H1 (cell line): ENCODE data around the gene GPC3. TPM values are rescaled to one million over a fixed set of nuclear protein-coding genes. Genes with fewer than 3 reads are reported as not detected.

Experiments used
- CTCF ChIA-PET: fragments of 300-600 bp; sonication (Branson Sonifier 250); formaldehyde crosslinking; loops from one replicate; lab custom pipeline; 2021; ENCODE audit not compliant: partially characterized antibody; lab: Charles Lee
- POLR2A ChIA-PET: fragments of 300-600 bp; sonication (Branson Sonifier 250); formaldehyde crosslinking; loops from one replicate; lab custom pipeline; 2021; ENCODE audit warnings: inconsistent platforms; ENCODE audit not compliant: partially characterized antibody; lab: Charles Lee
- DNase-seq, 2 experiments: peaks; one replicate each; pipeline versions ENCODE4 v3.0.0 to v3.0.0-alpha.2; 2010 to 2022; ENCODE audit warnings: low spot score in 2 of 2, low read depth in 1 of 2, mixed read lengths in 1 of 2
- FAIRE-seq: peaks from 2 replicates; lab custom pipeline; 2011; peaks lifted over from hg19 to GRCh38; lab: Jason Lieb, UNC
- H2AFZ ChIP-seq: 2 replicates; pipeline ENCODE4 v1.8.1; 2012; ENCODE audit warnings: low read length, inconsistent platforms
- H2AK5ac ChIP-seq: 2 replicates; pipeline ENCODE4 v1.6.1; 2013; ENCODE audit warnings: low read depth, low read length
- H2BK120ac ChIP-seq: replicated peaks from 2 replicates; pipeline ENCODE3; 2013; ENCODE audit warnings: low read depth, low read length, inconsistent platforms
- H2BK12ac ChIP-seq: 2 replicates; pipeline ENCODE4 v1.6.1; 2013; ENCODE audit warnings: low read depth, low read length
- H2BK15ac ChIP-seq: 2 replicates; pipeline ENCODE4 v1.6.1; 2013; ENCODE audit warnings: low read length
- H2BK20ac ChIP-seq: 2 replicates; pipeline ENCODE4 v1.6.1; 2013; ENCODE audit warnings: low read length
- H2BK5ac ChIP-seq: 2 replicates; pipeline ENCODE4 v1.6.1; 2013; ENCODE audit warnings: low read depth, low read length
- H3K14ac ChIP-seq: 2 replicates; pipeline ENCODE4 v1.6.1; 2013; ENCODE audit warnings: inconsistent platforms; ENCODE audit not compliant: insufficient read length
- H3K18ac ChIP-seq: 2 replicates; pipeline ENCODE4 v1.6.1; 2013; ENCODE audit warnings: low read length; ENCODE audit errors: extremely low read depth
- H3K23ac ChIP-seq: 2 replicates; pipeline ENCODE4 v1.6.1; 2013; ENCODE audit warnings: inconsistent platforms; ENCODE audit not compliant: insufficient read length
- H3K23me2 ChIP-seq: 2 replicates; pipeline ENCODE4 v1.6.1; 2013; ENCODE audit warnings: low read depth, low read length
- H3K27ac ChIP-seq: 2 replicates; pipeline ENCODE4 v1.6.1; 2011; ENCODE audit warnings: low read depth, low read length, inconsistent platforms
- H3K27me3 ChIP-seq, 4 experiments: replicated peaks in 1 of 4; 1 replicate in 1 of 4; 2 replicates in 3 of 4; pipeline versions ENCODE4 v1.6.1 to v1.8.1; 2011 to 2013; ENCODE audit warnings: low read length in 3 of 4, mild to moderate bottlenecking in 3 of 4, inconsistent platforms in 2 of 4, mixed read lengths in 2 of 4, moderate library complexity in 1 of 4; ENCODE audit not compliant: control insufficient read depth in 3 of 4, insufficient read depth in 3 of 4; ENCODE audit errors: extremely low read depth in 1 of 4
- H3K36me3 ChIP-seq, 4 experiments: 2 replicates each; pipeline versions ENCODE4 v1.6.1 to v1.8.1; 2011 to 2013; ENCODE audit warnings: mild to moderate bottlenecking in 4 of 4, low read length in 3 of 4, moderate library complexity in 2 of 4, control low read depth in 1 of 4, inconsistent platforms in 1 of 4; ENCODE audit not compliant: insufficient read depth in 4 of 4, control insufficient read depth in 2 of 4
- H3K4ac ChIP-seq: replicated peaks from 2 replicates; pipeline ENCODE3; 2013; ENCODE audit warnings: low read length, low read depth, mixed read lengths, inconsistent platforms; ENCODE audit not compliant: insufficient read length
- H3K4me1 ChIP-seq, 4 experiments: replicated peaks in 1 of 4; 1 replicate in 1 of 4; 2 replicates in 3 of 4; pipeline versions ENCODE4 v1.6.1 to v1.8.1; 2011 to 2013; ENCODE audit warnings: low read length in 3 of 4, inconsistent platforms in 2 of 4, mixed read lengths in 1 of 4; ENCODE audit not compliant: insufficient read depth in 4 of 4, control insufficient read depth in 3 of 4
- H3K4me2 ChIP-seq, 2 experiments: 2 replicates each; pipeline versions ENCODE4 v1.6.1 to v1.8.1; 2011 to 2013; ENCODE audit warnings: low read depth in 2 of 2, low read length in 2 of 2, control low read depth in 1 of 2, inconsistent platforms in 1 of 2, mild to moderate bottlenecking in 1 of 2; ENCODE audit not compliant: insufficient read depth in 1 of 2
- H3K4me3 ChIP-seq, 4 experiments: fragments of 200-600, 300-600 bp in 1 of 4; sonication (generic), shearing (Covaris generic), sonication (Bioruptor Twin) in 1 of 4; 2 replicates each; pipeline versions ENCODE4 v1.5.1 to v1.8.1; 2011 to 2016; ENCODE audit warnings: low read length in 4 of 4, low read depth in 3 of 4, control low read depth in 2 of 4, inconsistent platforms in 2 of 4, mild to moderate bottlenecking in 2 of 4, mixed read lengths in 1 of 4, moderate library complexity in 1 of 4; ENCODE audit not compliant: insufficient read depth in 2 of 4; ENCODE audit errors: extremely low read depth in 1 of 4
- H3K56ac ChIP-seq: replicated peaks from 2 replicates; pipeline ENCODE3; 2013; ENCODE audit warnings: low read depth, mild to moderate bottlenecking, mixed read lengths, low read length, inconsistent platforms; ENCODE audit not compliant: insufficient read length
- H3K79me1 ChIP-seq: 2 replicates; pipeline ENCODE4 v1.6.1; 2013; ENCODE audit warnings: low read depth, low read length, control low read depth
- H3K79me2 ChIP-seq, 2 experiments: 2 replicates each; pipeline versions ENCODE4 v1.6.1 to v1.8.1; 2012 to 2013; ENCODE audit warnings: low read length in 2 of 2, mild to moderate bottlenecking in 2 of 2, inconsistent platforms in 1 of 2; ENCODE audit not compliant: insufficient read depth in 2 of 2, control insufficient read depth in 1 of 2
- H3K9ac ChIP-seq, 4 experiments: replicated peaks in 1 of 4; 1 replicate in 1 of 4; 2 replicates in 3 of 4; pipeline versions ENCODE4 v1.6.1 to v1.8.1; 2011 to 2013; ENCODE audit warnings: low read depth in 3 of 4, low read length in 3 of 4, control low read depth in 2 of 4, mild to moderate bottlenecking in 2 of 4, moderate library complexity in 2 of 4, inconsistent platforms in 1 of 4; ENCODE audit errors: extremely low read depth in 1 of 4
- H3K9me3 ChIP-seq, 2 experiments: 2 replicates each; pipeline versions ENCODE4 v1.6.1 to v1.8.1; 2012 to 2013; ENCODE audit warnings: mild to moderate bottlenecking in 2 of 2, moderate library complexity in 2 of 2, control low read depth in 1 of 2, inconsistent platforms in 1 of 2, low read depth in 1 of 2, low read length in 1 of 2, mixed read lengths in 1 of 2; ENCODE audit not compliant: insufficient read depth in 2 of 2
- H4K20me1 ChIP-seq, 2 experiments: replicated peaks in 1 of 2; 2 replicates each; pipeline versions ENCODE3 to v1.8.1; 2011 to 2013; ENCODE audit warnings: inconsistent platforms in 2 of 2, low read length in 2 of 2, mild to moderate bottlenecking in 1 of 2; ENCODE audit not compliant: insufficient read depth in 2 of 2, control insufficient read depth in 1 of 2
- H4K5ac ChIP-seq: 2 replicates; pipeline ENCODE4 v1.6.1; 2013; ENCODE audit warnings: low read length, low read depth, mixed read lengths, inconsistent platforms; ENCODE audit not compliant: insufficient read length
- H4K8ac ChIP-seq: 2 replicates; pipeline ENCODE4 v1.8.0; 2013; ENCODE audit warnings: mild to moderate bottlenecking, moderate library complexity, low read length, inconsistent platforms; ENCODE audit not compliant: insufficient read depth; ENCODE audit errors: extremely low read depth
- H4K91ac ChIP-seq: replicated peaks from 2 replicates; pipeline ENCODE3; 2013; ENCODE audit warnings: low read length, mixed read lengths, inconsistent platforms; ENCODE audit not compliant: insufficient read length
- ATF3 ChIP-seq: IDR thresholded peaks from 2 replicates; pipeline ENCODE4 v1.6.1; 2011; ENCODE audit warnings: low read depth, mild to moderate bottlenecking, low read length; ENCODE audit not compliant: insufficient read depth
- BCL11A ChIP-seq, 2 experiments: IDR thresholded peaks; one replicate each; pipeline ENCODE4 v1.6.1; 2011; ENCODE audit warnings: low read depth in 2 of 2, low read length in 2 of 2, mild to moderate bottlenecking in 2 of 2
- EGR1 ChIP-seq: IDR thresholded peaks from 2 replicates; pipeline ENCODE4 v1.6.1; 2011; ENCODE audit warnings: low read depth, low read length, borderline replicate concordance
- HDAC6 ChIP-seq: IDR thresholded peaks from one replicate; pipeline ENCODE4 v1.7.1; 2012; ENCODE audit warnings: low read depth, mild to moderate bottlenecking, inconsistent platforms, low read length, moderate library complexity
- MAFK ChIP-seq: IDR thresholded peaks from 2 replicates; pipeline ENCODE4 v1.6.1; 2012; ENCODE audit warnings: low read depth, mild to moderate bottlenecking, improper control_type of control experiment, low read length
- NRF1 ChIP-seq: IDR thresholded peaks from 2 replicates; pipeline ENCODE4 v1.6.1; 2011; ENCODE audit warnings: mild to moderate bottlenecking, low read depth, low read length, improper control_type of control experiment
- RFX5 ChIP-seq: IDR thresholded peaks from 2 replicates; pipeline ENCODE4 v1.6.1; 2011; ENCODE audit warnings: low read depth, low read length, improper control_type of control experiment, borderline replicate concordance
- RNF2 ChIP-seq: fragments of 200-900, 300-1000 bp; sonication (generic); IDR thresholded peaks from 2 replicates; pipeline ENCODE4 v1.7.1; 2016; ENCODE audit warnings: borderline replicate concordance, low read depth, mild to moderate bottlenecking, antibody characterized with exemption, low read length; ENCODE audit not compliant: poor library complexity, severe bottlenecking; ENCODE audit errors: missing control alignments
- SAP30 ChIP-seq: fragments of 300-600 bp; sonication (generic); IDR thresholded peaks from 2 replicates; pipeline ENCODE4 v1.7.1; 2012; ENCODE audit warnings: low read length, moderate library complexity, mild to moderate bottlenecking, inconsistent platforms; ENCODE audit not compliant: insufficient read depth, insufficient replicate concordance
- SUZ12 ChIP-seq: fragments of 200-600 bp; sonication (generic); IDR thresholded peaks from 2 replicates; pipeline ENCODE4 v1.6.1; 2012; ENCODE audit warnings: mild to moderate bottlenecking, inconsistent platforms, low read length, moderate library complexity, mixed read lengths
- TAF1 ChIP-seq: IDR thresholded peaks from 2 replicates; pipeline ENCODE4 v1.6.1; 2011; ENCODE audit warnings: mild to moderate bottlenecking, low read depth, low read length
- TBP ChIP-seq: IDR thresholded peaks from 2 replicates; pipeline ENCODE4 v1.6.1; 2011; ENCODE audit warnings: low read depth, low read length, improper control_type of control experiment
- TEAD4 ChIP-seq: IDR thresholded peaks from 2 replicates; pipeline ENCODE4 v1.6.1; 2012; ENCODE audit warnings: low read depth, low read length, inconsistent platforms, mixed read lengths
- WGBS, 2 experiments: shearing (Covaris generic) in 1 of 2; methylation state at CpG; one replicate each; pipeline versions ENCODE4 v1.1.6 to v1.1.7; 2013 to 2015; ENCODE audit warnings: low lambda C conversion rate in 2 of 2, mixed read lengths in 2 of 2, inconsistent platforms in 1 of 2, low coverage in 1 of 2, missing lambda C conversion rate in 1 of 2; ENCODE audit not compliant: insufficient replicate concordance in 2 of 2, insufficient coverage in 1 of 2, insufficient read length in 1 of 2; ENCODE audit errors: extremely low coverage in 1 of 2, missing lambda C conversion rate in 1 of 2; 5-methylcytosine and 5-hydroxymethylcytosine counted together
- polyA plus RNA-seq, 7 experiments: library from polyadenylated mRNA; depleted of rRNA in 3 of 7; stranded (reverse) in 5 of 7; unstranded in 2 of 7; fragments of >200 nt in 5 of 7; fragments of 200-250 nt in 2 of 7; gene quantifications; 1 replicate in 5 of 7; 2 replicates in 1 of 7; 4 replicates in 1 of 7; pipeline versions ENCODE4 v1.2.1 to v1.2.3, GENCODE V29; 2011 to 2013; ENCODE audit warnings: missing spikeins in 2 of 7, mixed read lengths in 2 of 7
- total RNA-seq: library from RNA; stranded (reverse); fragmentation: NEBNext Ultra II Directional; extraction: Animal tissue kit (Norgen Biotek cat#: 25700); gene quantifications from 2 replicates; pipeline ENCODE4 v1.2.1, GENCODE V29; 2021
- TF ChIP-seq, protein P1 (sequence below): IDR thresholded peaks from 2 replicates; pipeline ENCODE4 v1.6.1; 2012; ENCODE audit warnings: inconsistent platforms

The GPC3 gene
- total and polyA plus RNA-seq, 2 of the 8 experiments (the other 6 are each of a cell fraction or from before 2014, with no cell fraction given) = 64.8 to 71.9 TPM

- no peak overlapping the region for H2AK5ac ChIP-seq
- H4K5ac ChIP-seq = no peak overlapping the region
- no peak overlapping the region for H3K18ac ChIP-seq
- H4K8ac ChIP-seq = no peak overlapping the region
- WGBS, 2 experiments = 91% methylated on average over 2 of the region's 2 CpGs; no CpG with 5 or more reads in 1 of the 2 experiments
- H2BK120ac ChIP-seq = no peak overlapping the region
- no peak overlapping the region for H3K4me3 ChIP-seq
- no peaks in the 10 kb centered on the region for H3K79me1 ChIP-seq
- H4K20me1 ChIP-seq = no peaks in the 10 kb centered on the region
- H3K36me3 ChIP-seq = no peaks in the 10 kb centered on the region
- DNase-seq (no peak), FAIRE-seq (no peak)
- no peak overlapping the region for H4K91ac ChIP-seq
- ChIA-PET CTCF (no interaction called here), POLR2A (no interaction called here)
- H3K79me2 ChIP-seq = no peaks in the 10 kb centered on the region
- no peaks in the 10 kb centered on the region for H3K9me3 ChIP-seq
- no peaks in the 10 kb centered on the region for H3K4me1 ChIP-seq
- H3K56ac ChIP-seq = no peak overlapping the region
- H3K9ac ChIP-seq = no peak overlapping the region
- no peak overlapping the region for H3K4ac ChIP-seq
- no peak overlapping the region for H3K14ac ChIP-seq
- no peak overlapping the region for H2AFZ ChIP-seq
- no peaks in the 10 kb centered on the region for H3K23me2 ChIP-seq
- no peaks in the 10 kb centered on the region for H3K27me3 ChIP-seq
- no peak overlapping the region for H2BK15ac ChIP-seq
- no peak overlapping the region for H2BK12ac ChIP-seq
- no peak overlapping the region for H2BK5ac ChIP-seq
- H3K4me2 ChIP-seq = no peak overlapping the region
- no peak overlapping the region for H3K27ac ChIP-seq
- H3K23ac ChIP-seq = no peak overlapping the region
- no peak overlapping the region for H2BK20ac ChIP-seq
- TF ChIP-seq NRF1 (no peak), ATF3 (no peak), TBP (no peak), EGR1 (no peak), SUZ12 (no peak), TEAD4 (no peak), TAF1 (no peak), HDAC6 (no peak), SAP30 (no peak), RFX5 (no peak), MAFK (no peak), BCL11A (IDR thresholded peaks at IDR 0.05; ENCODE audit: low read depth in 2 of 2, low read length in 2 of 2) (no peak), RNF2 (no peak)
- TF ChIP-seq, protein P1, sequence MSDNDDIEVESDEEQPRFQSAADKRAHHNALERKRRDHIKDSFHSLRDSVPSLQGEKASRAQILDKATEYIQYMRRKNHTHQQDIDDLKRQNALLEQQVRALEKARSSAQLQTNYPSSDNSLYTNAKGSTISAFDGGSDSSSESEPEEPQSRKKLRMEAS = no peak
Observed at GRCh38 chrX:133608406-133608805, 377.0 kb downstream of the GPC3 start.
